MM.1S (cell line): ENCODE data around the gene E2F7.

ENCODE experiments used
- CTCF ChIP-seq: fragments of 300-600 bp; sonication (generic); IDR thresholded peaks from 2 replicates; pipeline ENCODE4 v1.5.1; 2016; ENCODE audit warnings: antibody characterized with exemption, low read length, mixed read lengths
- EZH2 ChIP-seq: fragments of 300-600 bp; sonication (generic); optimal IDR thresholded peaks from 2 replicates; pipeline ENCODE3; 2017; ENCODE audit warnings: low read depth, mild to moderate bottlenecking, antibody characterized with exemption, low read length, mixed read lengths
- EZH2phosphoT487 ChIP-seq: fragments of 300-600 bp; sonication (generic); IDR thresholded peaks from 2 replicates; pipeline ENCODE4 v1.6.1; 2018; ENCODE audit warnings: antibody characterized with exemption, low read length

- TF ChIP-seq CTCF (no peak), EZH2phosphoT487 (no peak), EZH2 (no peak)
Observed at GRCh38 chr12:77033658-77034536, 31.5 kb downstream of the E2F7 start.
